Neural progenitor cell (in vitro differentiated cells): ENCODE data around the gene TTR. TPM values are rescaled to one million over a fixed set of nuclear protein-coding genes. Genes with fewer than 3 reads are reported as not detected.

Experiments used
- DNase-seq: peaks from one replicate; pipeline ENCODE4 v3.0.0-alpha.2; 2016; ENCODE audit warnings: low spot score
- H2AFZ ChIP-seq: fragments of 200-600 bp; sonication (generic); replicated peaks from 2 replicates; pipeline ENCODE4 v1.6.1; 2016; ENCODE audit warnings: antibody characterized with exemption
- H3F3A ChIP-seq: fragments of 200-600 bp; sonication (generic); 2 replicates; pipeline ENCODE4 v1.6.1; 2016; ENCODE audit warnings: antibody characterized with exemption, low read depth
- H3K27ac ChIP-seq: fragments of 200-600 bp; sonication (generic); 2 replicates; pipeline ENCODE4 v1.5.1; 2016; ENCODE audit warnings: mild to moderate bottlenecking
- H3K27me3 ChIP-seq: fragments of 200-600 bp; sonication (generic); 2 replicates; pipeline ENCODE4 v1.6.1; 2016; ENCODE audit warnings: mild to moderate bottlenecking, moderate library complexity
- H3K36me3 ChIP-seq: fragments of 200-600 bp; sonication (generic); 2 replicates; pipeline ENCODE4 v1.5.1; 2016
- H3K4me1 ChIP-seq: fragments of 200-600 bp; sonication (generic); 2 replicates; pipeline ENCODE4 v1.6.1; 2016; ENCODE audit warnings: mixed run types
- H3K4me2 ChIP-seq: fragments of 200-600 bp; sonication (generic); 2 replicates; pipeline ENCODE4 v1.6.1; 2016
- H3K4me3 ChIP-seq: fragments of 200-600 bp; sonication (generic); 2 replicates; pipeline ENCODE4 v1.5.1; 2016
- H3K79me2 ChIP-seq: fragments of 200-600 bp; sonication (generic); 2 replicates; pipeline ENCODE4 v1.6.1; 2016; ENCODE audit warnings: low read depth
- H3K9ac ChIP-seq: fragments of 200-600 bp; sonication (generic); 2 replicates; pipeline ENCODE4 v1.6.1; 2016
- H3K9me3 ChIP-seq: fragments of 200-600 bp; sonication (generic); 2 replicates; pipeline ENCODE4 v1.5.1; 2016; ENCODE audit warnings: low read depth
- H4K20me1 ChIP-seq: fragments of 200-600 bp; sonication (generic); 2 replicates; pipeline ENCODE4 v1.6.1; 2016; ENCODE audit warnings: low read depth
- H3K27ac Mint-ChIP-seq: 3 replicates; pipeline ENCODE4 v1.8.0; 2021; ENCODE audit warnings: mixed read lengths
- H3K27me3 Mint-ChIP-seq: 2 replicates; pipeline ENCODE4 v1.8.0; 2022; ENCODE audit warnings: low read depth, mild to moderate bottlenecking, inconsistent platforms, moderate library complexity, mixed read lengths; ENCODE audit not compliant: insufficient read depth
- H3K36me3 Mint-ChIP-seq: 3 replicates; pipeline ENCODE4 v1.8.0; 2021; ENCODE audit warnings: mixed read lengths
- H3K4me1 Mint-ChIP-seq: 3 replicates; pipeline ENCODE4 v1.8.0; 2021; ENCODE audit warnings: mixed read lengths
- H3K4me3 Mint-ChIP-seq: 3 replicates; pipeline ENCODE4 v1.8.0; 2021; ENCODE audit warnings: mild to moderate bottlenecking, moderate library complexity, mixed read lengths
- H3K9me3 Mint-ChIP-seq: 3 replicates; pipeline ENCODE4 v1.8.0; 2020; ENCODE audit warnings: mixed read lengths
- CTCF ChIP-seq: fragments of 200-600 bp; sonication (generic); IDR thresholded peaks from 2 replicates; pipeline ENCODE4 v1.5.1; 2017; ENCODE audit warnings: antibody characterized with exemption, mild to moderate bottlenecking
- EZH2 ChIP-seq: fragments of 200-600 bp; sonication (generic); IDR thresholded peaks from 2 replicates; pipeline ENCODE4 v1.6.1; 2017; ENCODE audit warnings: antibody characterized with exemption, mild to moderate bottlenecking, moderate library complexity
- EZH2phosphoT487 ChIP-seq: fragments of 200-600 bp; sonication (generic); IDR thresholded peaks from 2 replicates; pipeline ENCODE4 v1.6.1; 2017; ENCODE audit warnings: antibody characterized with exemption
- total RNA-seq: library from RNA; depleted of rRNA; stranded (reverse); fragments of >200 nt; gene quantifications from 2 replicates; pipeline ENCODE4 v1.2.3, GENCODE V29; 2015; ENCODE audit warnings: low replicate concordance

Gene TTR
- total RNA-seq, 1 donor from 2014 or later: 1.8 TPM

DNA sequence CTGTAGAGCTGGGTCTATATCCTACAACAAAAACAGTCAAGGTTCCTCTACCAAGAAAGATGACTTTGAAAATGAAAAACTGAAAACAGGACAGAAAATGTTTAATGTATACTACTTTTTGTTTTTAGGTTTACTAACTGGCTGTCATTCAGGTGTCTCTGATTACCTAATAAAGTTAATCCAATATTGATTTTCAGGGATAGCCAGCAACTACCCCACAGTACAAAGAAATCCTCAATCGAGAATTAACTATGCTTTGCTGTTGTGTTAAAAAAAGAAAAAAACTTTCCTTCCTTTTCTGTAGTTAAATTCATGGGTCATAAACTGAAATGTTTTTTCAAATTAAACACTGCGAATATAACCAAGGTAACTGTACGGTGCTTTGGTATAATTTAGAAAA lies 45.8 kb downstream of the TTR start:
- H3K27ac ChIP-seq: no peak overlapping the region
- H3K4me3 ChIP-seq: no peak overlapping the region
- no peak overlapping the region for H2AFZ ChIP-seq
- Mint-ChIP-seq H3K36me3 (peaks cover 28% of the 10 kb centered on the region), H3K4me3 (no peak overlapping the region), H3K27ac (no peak overlapping the region), H3K9me3 (peaks cover 6% of the 10 kb centered on the region), H3K4me1 (no peaks in the 10 kb centered on the region), H3K27me3 (peaks cover 3% of the 10 kb centered on the region)
- no peak overlapping the region for H3K4me2 ChIP-seq
- H4K20me1 ChIP-seq: no peaks in the 10 kb centered on the region
- no peak for TF ChIP-seq EZH2phosphoT487
- no peak for TF ChIP-seq CTCF
- no peak for TF ChIP-seq EZH2
- H3K9me3 ChIP-seq: no peaks in the 10 kb centered on the region
- H3K27me3 ChIP-seq: no peaks in the 10 kb centered on the region
- peaks cover 11% of the 10 kb centered on the region for H3K36me3 ChIP-seq
- no peaks in the 10 kb centered on the region for H3K79me2 ChIP-seq
- DNase-seq: no peak
- H3K9ac ChIP-seq: no peak overlapping the region
- no peaks in the 10 kb centered on the region for H3F3A ChIP-seq
- H3K4me1 ChIP-seq: no peaks in the 10 kb centered on the region

- no peak overlapping the region for H3K9ac ChIP-seq
- no peak overlapping the region for H3K27ac ChIP-seq
- no peak overlapping the region for H2AFZ ChIP-seq
- H4K20me1 ChIP-seq: no peaks in the 10 kb centered on the region
- H3F3A ChIP-seq: no peaks in the 10 kb centered on the region
- H3K36me3 ChIP-seq: no peaks in the 10 kb centered on the region
- H3K27me3 Mint-ChIP-seq: peaks cover 2% of the 10 kb centered on the region
- no peak overlapping the region for H3K27ac Mint-ChIP-seq
- no peaks in the 10 kb centered on the region for H3K79me2 ChIP-seq
- no peak overlapping the region for H3K4me2 ChIP-seq
- H3K9me3 Mint-ChIP-seq: no peaks in the 10 kb centered on the region
- no peaks in the 10 kb centered on the region for H3K9me3 ChIP-seq
- TF ChIP-seq EZH2: no peak
- TF ChIP-seq EZH2phosphoT487: no peak
- no peak for TF ChIP-seq CTCF
- H3K4me3 Mint-ChIP-seq: no peak overlapping the region
- H3K4me1 Mint-ChIP-seq: peaks cover 2% of the 10 kb centered on the region
- H3K4me3 ChIP-seq: no peak overlapping the region
- no peaks in the 10 kb centered on the region for H3K27me3 ChIP-seq
- no peak for DNase-seq
- peaks cover 6% of the 10 kb centered on the region for H3K4me1 ChIP-seq
- H3K36me3 Mint-ChIP-seq: peaks cover 8% of the 10 kb centered on the region
These were observed 51.3 kb downstream of the TTR start for GRCh38 chr18:31643003-31643402.

GRCh38 chr18:31645411-31645810 lies 53.7 kb downstream of the TTR start:
- no peak for DNase-seq
- no peak overlapping the region for H2AFZ ChIP-seq
- no peaks in the 10 kb centered on the region for H3F3A ChIP-seq

More at GRCh38 chr18:31645411-31645810, 53.7 kb downstream of the TTR start:
- peaks cover 1% of the 10 kb centered on the region for H3K27me3 Mint-ChIP-seq
- H3K79me2 ChIP-seq: no peaks in the 10 kb centered on the region
- H3K27ac Mint-ChIP-seq: no peak overlapping the region
- no peaks in the 10 kb centered on the region for H3K27me3 ChIP-seq
- H3K9me3 ChIP-seq: no peaks in the 10 kb centered on the region
- peaks cover 7% of the 10 kb centered on the region for H3K4me1 Mint-ChIP-seq
- H3K36me3 Mint-ChIP-seq: no peaks in the 10 kb centered on the region
- no peak overlapping the region for H3K4me3 ChIP-seq
- H3K27ac ChIP-seq: no peak overlapping the region
- H3K9ac ChIP-seq: no peak overlapping the region
- H3K4me2 ChIP-seq: no peak overlapping the region
- no peaks in the 10 kb centered on the region for H3K9me3 Mint-ChIP-seq
- peaks cover 6% of the 10 kb centered on the region for H3K4me1 ChIP-seq
- no peaks in the 10 kb centered on the region for H4K20me1 ChIP-seq
- no peaks in the 10 kb centered on the region for H3K36me3 ChIP-seq
- TF ChIP-seq EZH2phosphoT487 (no peak), EZH2 (no peak), CTCF (no peak)
- H3K4me3 Mint-ChIP-seq: no peak overlapping the region
